Glomerular visceral epithelial cell (primary cell): ENCODE data around the gene SH3TC1.

Source experiments
- DNase-seq: peaks from one replicate; pipeline ENCODE4 v3.0.0-alpha.2; 2016; ENCODE audit errors: extremely low spot score

The SH3TC1 gene

DNA sequence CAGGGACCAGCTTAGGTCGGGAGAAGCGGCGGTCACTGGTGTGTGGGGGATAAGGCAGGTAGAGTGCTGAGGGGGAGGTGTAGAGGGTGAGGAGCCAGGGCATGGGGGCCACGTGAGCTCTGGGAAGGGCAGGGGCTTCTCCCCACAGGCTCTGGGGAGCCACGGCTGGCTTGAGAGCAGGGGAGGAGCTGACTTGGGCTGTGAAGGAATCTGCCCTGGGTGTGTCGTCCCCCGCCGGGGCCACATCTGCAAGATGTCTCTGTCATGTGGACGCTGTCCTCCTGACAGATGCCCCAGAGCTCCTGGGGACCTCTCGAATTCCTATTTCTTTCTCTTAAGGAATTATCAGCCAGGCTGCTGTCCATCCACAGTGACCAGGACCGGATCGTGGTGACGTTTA, 15.0 kb downstream of the SH3TC1 start:
- DNase-seq = no peak

DNA sequence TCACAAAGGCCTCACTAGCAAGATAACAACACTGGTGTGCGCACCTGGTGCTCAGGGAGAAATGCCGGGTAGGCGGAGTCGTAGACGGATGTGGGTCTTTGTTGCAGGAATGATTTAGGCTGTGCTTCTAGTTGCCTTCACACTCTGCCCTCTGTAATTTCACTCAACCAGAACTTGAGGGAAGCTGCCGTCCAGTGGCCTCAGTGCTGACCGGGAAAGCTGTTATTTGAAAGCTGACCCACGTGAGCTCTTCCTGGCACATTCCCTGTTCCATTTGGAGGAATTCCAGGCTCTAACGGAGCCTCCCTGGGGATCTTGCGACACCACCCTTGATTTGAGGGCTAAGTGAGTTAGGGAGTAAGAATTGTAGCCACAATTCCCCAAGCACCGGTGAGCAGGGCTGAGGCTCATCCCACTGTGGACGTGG, 15.9 kb downstream of the SH3TC1 start:
- DNase-seq = peak; percentile 53

DNA sequence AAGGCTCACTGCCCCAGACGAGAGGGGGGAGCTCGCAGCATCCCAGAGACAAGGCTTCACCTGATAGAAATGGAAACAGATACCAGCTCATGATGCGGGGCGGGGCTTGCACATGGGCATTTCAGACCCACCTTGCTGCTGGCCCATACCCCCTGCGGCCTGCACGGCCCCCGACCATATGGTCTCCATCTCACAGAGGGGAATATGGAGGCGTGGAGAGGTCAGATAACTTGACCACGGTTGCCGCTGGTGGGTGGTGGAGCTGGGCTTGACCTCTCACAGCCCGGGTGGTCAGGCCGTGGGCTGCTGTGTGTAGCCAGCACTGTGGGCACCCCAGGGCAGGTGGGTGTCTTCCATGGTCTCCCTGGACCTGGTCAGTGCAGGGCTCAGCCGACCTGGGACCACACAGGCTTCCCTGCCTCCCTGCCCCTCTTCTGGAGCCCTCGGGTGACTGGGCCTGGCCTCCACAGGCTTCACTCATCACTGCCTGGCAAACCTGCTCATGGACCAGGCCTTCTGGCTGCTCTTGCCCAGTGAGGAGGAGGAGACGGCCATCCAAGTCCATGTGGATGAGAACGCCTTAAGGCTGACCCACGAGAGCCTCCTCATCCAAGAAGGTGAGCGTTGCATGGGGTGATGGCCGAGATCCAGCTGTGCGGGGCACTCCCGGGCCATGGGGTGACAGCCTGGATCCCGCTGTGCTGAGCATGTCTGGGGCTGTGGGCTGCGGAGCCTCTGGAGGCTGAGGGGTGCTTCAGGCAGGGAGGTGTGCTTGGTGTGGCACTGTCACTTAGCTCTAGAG, 16.8 kb downstream of the SH3TC1 start:
- DNase-seq = no peak

DNA sequence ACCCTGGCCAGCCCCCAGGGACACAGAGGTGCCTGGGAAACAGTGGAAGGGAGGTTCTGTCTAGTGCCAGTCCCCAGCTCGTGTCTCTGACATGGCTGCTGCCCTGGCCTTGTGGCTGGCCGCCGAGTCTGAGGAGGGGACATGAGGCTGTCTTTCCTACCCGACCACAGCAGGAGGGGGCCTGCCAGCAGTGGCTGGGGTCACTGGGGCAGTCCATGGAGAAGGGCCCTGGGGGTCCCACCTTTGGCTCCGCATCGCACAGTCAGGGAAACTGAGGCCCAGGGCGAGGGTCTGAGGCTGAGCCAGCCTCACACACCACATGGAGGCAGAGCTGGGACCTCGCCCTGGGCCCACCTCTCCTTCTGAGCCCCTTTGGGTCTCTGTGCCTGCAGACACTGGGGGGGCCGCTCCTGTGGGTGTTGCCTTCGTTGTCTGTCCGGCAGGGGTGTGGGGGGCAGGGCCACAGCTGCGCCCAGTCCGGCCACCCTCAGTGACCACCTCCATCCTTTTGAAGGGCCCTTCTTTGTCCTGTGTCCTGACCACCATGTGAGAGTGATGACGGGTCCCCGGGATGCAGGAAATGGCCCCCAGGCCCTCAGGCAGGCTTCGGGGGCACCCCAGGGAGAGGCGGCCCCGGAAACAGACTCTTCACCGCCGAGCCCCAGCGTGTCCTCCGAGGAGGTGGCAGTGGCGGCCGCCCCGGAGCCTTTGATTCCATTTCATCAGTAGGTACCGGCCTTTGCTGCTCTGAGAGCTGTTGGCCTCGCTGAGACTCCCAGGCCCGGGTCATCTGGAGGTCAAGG, 17.6 kb downstream of the SH3TC1 start:
- DNase-seq = no peak

DNA sequence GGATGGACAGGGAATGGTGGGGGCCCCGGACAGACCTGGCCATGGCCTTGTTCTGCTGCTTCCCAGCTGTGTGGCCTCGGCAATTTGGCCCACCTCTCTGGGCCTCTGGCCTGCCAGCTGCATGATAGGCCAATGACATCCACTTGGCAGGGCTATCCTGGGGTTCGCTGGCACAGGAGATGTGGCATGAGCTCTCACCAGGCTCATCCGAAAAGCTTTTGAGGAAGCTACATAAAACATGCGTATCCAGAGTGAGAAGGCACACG, 18.1 kb downstream of the SH3TC1 start:
- DNase-seq = no peak

DNA sequence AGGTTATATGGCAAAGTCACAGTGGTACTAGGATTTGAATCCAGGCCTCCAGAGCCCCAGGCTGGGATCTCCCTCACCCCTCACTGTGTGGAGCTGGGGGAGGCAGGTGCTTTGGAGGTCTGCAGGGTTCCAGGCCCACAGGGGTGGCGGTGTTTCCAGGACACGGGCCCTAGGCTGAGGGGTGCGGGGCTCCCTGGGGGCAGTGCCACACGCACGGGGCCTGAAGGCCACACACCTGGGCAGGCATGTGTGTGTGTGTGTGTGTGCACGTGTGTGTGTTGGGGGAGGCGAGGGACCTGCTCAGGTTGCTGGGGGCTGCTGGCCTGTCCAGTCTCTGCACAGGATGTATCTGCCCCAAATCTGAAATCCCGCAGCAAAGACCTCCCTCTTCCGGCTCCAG, 18.8 kb downstream of the SH3TC1 start:
- DNase-seq = no peak

DNA sequence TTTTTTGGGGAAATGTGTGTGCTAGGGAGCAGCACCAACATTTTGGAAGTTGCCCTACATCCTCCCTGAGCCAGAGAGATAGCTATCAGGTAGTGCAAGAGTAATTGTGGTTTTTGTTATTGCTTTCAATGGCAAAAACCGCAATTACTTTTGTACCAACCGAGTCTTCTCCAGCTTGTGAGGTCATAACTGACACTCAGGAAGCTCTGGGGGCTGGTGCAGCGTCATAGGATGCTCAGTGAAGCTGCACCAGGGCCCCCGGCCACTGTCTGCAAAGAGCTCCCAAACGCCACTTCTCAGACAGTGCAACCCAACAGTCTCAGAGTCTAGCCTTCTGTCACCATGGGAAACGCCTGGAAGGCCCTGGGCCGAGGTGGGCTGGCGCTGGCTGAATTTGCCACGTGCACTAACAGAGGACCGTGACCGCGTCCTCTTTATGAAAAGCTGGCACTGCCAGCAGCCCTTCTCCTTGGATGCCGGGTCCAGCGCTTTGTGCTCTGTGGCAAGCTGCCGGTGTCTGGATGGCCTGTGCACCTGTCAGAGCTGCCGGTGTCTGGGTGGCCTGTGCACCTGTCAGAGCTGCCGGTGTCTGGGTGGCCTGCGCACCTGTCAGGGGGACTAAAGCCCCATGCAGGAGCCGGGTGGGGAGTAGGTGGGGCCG, 19.4 kb downstream of the SH3TC1 start:
- DNase-seq = no peak

DNA sequence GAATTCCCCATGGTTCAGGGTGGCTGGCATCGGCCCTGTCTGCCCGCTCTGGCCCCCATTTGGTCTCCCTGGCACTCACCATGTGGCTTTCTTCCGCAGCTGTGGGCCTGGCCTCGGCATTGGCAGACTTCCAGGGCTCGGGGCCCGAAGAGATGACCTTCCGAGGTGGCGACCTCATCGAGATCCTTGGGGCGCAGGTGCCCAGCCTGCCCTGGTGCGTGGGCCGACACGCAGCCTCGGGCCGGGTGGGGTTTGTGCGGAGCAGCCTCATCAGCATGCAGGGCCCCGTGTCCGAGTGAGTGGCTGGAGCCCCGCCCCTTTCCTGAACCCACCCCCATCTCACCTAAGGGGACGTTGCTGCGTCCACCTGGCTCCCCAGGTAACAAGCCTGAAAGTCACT, 20.1 kb downstream of the SH3TC1 start:
- DNase-seq = no peak

DNA sequence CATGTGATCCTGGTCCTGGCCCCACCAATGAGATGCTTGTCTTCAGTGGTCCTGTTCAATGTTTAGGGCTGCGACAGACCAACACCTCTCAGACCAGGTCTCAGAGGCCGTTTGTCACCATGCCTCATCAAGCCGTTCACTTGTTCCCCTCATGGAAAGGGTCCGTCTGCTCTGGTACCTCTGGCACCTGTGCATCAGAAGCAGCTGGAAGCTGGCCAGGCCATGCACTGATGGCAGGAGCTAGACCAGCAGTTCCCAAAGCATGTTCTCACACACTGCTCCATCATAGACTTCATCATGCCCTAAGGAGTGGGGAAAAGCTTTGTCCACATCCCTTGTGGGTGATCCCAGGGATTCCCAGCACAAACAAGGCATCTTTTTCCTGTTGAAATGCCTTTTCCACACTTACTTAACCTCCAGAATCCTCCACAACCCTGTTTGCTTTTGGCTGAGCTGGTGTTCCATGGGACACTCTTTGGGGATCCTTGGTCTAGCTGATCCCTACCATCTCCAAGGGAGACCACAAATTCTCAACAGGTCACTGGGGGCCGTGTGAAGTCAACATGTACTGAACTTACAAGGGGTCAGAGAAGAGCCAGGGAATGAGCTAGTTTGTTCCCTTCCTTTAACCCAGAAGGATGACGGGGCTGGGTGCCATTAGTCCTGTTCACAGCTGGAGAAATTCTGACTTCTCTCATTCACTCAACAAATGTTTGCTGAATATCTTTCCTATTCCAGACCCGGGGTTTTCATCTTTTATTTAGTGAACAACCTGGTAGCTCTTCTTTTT, 21.8 kb downstream of the SH3TC1 start:
- DNase-seq = no peak

DNA sequence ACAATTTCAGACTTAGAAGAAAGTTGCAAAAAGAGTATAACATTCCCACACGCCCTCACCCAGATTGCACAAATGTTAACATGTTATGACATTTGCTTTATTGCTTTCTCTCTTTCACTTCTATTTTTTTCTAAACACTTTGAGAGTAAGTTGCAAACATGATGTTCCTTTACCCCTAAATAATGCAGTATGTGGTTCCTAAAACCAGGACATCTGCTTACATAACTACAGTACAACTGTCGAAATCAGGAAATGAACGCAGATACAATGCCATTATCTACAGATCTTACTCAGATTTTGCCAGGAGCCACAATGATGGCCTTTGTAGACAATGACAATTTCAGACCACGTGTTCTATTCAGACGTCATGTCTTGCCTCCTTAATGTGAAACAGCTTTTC, 22.4 kb downstream of the SH3TC1 start:
- DNase-seq = no peak

DNA sequence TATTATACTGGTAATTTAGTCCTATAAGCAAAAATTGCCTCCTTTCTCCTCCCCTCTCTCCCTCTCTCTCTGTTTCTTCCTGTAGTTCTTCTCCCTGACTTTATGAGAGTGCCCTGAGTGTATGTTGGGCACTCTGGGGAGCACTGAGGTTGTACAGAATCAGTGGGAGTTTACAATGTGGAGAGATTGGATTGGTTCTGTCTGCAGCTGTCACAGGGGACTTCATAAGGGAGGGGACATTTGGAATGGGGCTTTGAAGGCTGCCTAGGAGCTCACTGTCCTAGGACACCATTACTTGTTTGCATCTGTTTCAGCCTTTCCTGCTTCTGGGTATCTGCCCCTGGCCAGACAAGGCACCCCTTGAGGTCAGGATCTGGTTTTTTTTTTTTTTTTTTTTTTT, 22.9 kb downstream of the SH3TC1 start:
- no peak for DNase-seq

DNA sequence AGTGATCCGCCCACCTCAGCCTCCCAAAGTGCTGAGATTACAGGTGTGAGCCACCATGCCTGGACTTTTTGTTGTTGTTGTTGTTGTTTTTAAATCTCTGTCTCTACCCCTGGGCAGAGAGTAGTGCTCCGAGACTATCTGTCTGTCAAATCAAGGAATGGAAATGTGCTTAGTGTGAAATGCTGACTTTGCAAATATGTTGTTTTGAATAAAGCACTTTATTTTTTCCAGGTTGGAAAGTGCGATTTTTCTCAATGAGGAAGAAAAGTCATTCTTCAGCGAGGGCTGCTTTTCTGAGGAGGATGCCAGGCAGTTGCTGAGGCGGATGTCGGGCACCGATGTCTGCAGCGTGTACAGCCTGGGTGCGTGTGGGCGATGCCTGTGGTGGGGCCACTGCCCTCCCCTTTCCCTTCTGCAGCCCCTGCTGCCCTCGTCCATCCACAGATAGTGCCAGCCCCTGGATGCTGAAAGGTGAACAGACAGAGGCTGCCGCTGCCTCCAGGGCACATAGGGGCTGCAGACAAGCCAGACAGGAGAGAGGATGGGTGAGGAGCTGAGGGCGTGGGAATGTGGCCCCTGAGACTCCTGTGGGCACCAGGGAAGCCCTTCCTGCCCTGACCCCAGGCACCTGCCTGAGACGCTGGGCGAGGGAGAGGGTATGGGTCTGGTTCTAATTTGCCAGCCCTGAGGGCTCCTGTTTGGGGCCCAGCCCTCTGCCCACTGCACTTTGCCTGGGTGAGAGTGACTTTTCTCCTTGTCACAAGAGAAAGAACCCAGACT, 23.7 kb downstream of the SH3TC1 start:
- DNase-seq = no peak

DNA sequence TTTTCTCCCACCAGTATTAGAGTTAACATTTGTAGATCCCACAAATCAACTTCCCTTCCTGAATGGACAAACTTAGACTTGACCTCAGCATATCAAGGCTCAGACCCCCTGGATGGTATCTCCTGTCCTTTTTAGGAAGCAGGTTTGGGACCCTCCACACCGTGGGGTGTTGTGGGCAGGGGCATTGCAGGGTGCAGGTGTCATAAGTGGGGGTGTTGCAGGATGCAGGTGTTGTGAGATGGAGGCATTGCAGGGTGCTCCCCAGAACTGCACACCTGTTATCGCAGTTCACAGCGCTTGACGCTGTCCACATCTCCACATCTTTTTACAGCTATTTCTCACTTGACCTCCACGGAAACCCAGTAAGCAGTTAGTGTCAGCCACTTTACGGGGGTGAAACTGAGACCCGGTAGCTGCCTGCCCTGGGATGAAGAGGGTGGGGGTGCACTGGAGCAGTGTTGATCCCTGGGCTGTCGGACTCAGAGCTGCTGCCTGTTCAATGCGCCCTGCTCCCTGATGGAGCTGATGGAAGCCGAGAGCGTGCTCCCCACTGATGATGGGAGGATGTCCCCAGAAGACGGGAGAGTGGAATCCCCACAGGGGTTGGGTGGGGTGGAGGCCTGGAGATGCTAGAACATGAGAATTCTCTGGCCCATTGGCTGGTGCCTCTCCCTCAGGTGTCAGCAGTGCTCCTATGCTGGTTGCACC, 25.3 kb downstream of the SH3TC1 start:
- DNase-seq = no peak

DNA sequence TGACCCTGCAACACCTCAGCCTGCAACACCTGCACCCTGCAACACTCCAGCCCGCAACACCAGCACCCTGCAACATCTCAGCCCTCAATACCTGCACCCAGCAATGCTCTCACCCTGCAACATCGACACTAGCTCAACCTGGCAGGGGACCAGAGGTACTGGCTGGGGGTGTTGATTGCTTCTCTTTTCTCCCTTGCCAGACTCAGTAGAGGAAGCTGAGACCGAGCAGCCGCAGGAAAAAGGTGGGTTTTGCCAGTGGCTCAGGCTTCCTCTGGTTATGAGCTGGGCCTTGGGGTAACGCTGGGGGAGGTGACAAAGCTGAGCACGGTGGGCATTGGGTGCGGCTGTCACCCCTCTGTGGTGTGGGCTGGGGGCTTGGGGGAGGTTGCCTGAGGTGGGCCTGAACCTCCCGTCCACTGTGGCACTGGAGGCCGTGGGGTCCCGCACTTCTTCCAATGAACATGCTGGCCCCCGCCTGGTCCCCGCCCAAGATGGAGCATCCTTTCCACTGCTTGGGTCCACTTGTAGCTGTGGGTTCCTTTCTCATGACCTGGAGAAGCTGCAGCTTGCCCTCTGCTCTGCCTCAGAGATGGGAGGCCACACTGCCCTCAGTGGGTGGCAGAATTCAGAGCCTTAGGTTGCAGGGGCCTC, 26.0 kb downstream of the SH3TC1 start:
- no peak for DNase-seq

DNA sequence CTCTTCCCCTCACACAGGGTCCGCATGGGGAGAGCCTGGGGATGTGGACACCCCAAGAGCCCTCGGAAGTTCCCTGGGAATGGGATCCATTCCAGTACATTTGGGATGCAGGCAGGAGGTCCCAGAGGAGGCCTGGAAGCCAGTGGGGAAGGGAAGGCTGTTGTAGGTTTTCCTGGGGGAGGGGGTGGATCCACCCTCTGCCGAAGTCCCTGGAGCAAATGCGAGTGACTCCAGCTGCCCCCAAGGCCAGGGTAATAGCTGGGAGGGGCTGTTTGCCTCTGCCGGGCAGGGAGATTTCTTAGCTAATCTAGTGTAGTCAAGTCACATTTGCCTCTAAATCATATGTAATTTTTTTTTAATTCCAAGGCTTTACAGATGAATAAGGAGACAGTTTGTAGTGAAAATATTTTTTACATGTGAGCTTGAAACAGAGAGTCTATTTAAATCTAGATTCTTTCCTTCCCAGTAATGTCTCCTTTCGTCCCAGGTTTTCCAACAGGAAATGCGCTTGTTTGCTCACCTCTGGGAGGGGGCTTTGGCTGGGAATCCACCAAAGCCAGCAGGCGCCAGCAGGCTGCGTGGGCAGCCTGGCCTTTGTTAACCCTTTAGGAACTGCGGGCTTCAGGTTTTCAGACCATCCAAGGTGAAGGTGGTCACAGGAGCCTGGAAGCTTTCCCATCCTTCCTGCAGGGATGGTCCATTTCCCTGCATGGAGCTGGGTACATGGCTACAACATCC, 26.8 kb downstream of the SH3TC1 start:
- DNase-seq = no peak

DNA sequence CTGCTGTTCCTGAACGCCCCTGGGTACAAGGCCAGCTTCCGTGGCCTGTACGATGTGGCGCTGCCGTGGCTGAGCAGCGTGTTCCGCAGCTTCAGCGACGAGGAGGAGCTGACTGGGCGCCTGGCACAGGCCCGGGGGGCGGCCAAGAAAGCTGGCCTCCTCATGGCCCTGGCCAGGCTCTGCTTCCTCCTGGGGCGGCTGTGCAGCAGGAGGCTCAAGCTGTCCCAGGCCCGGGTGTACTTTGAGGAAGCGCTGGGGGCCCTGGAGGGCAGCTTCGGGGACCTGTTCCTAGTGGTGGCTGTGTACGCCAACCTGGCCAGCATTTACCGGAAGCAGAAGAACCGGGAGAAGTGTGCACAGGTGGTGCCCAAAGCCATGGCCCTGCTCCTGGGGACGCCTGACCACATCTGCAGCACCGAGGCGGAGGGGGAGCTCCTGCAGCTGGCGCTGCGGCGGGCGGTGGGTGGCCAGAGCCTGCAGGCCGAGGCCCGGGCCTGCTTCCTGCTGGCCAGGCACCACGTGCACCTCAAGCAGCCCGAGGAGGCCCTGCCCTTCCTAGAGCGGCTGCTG, 28.2 kb downstream of the SH3TC1 start:
- DNase-seq = no peak

DNA sequence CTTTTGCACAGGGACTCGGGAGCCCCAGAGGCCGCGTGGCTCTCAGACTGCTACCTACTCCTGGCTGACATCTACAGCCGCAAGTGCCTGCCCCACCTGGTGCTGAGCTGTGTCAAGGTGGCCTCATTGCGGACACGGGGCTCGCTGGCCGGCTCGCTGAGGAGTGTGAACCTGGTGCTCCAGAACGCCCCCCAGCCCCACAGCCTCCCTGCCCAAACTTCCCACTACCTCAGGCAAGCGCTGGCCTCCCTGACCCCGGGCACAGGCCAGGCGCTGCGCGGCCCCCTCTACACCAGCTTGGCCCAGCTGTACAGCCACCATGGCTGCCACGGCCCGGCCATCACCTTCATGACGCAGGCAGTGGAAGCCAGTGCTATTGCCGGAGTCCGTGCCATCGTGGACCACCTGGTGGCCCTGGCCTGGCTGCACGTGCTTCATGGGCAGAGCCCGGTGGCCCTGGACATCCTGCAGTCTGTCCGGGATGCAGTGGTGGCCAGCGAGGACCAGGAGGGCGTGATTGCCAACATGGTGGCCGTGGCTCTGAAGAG, 28.8 kb downstream of the SH3TC1 start:
- DNase-seq = no peak

DNA sequence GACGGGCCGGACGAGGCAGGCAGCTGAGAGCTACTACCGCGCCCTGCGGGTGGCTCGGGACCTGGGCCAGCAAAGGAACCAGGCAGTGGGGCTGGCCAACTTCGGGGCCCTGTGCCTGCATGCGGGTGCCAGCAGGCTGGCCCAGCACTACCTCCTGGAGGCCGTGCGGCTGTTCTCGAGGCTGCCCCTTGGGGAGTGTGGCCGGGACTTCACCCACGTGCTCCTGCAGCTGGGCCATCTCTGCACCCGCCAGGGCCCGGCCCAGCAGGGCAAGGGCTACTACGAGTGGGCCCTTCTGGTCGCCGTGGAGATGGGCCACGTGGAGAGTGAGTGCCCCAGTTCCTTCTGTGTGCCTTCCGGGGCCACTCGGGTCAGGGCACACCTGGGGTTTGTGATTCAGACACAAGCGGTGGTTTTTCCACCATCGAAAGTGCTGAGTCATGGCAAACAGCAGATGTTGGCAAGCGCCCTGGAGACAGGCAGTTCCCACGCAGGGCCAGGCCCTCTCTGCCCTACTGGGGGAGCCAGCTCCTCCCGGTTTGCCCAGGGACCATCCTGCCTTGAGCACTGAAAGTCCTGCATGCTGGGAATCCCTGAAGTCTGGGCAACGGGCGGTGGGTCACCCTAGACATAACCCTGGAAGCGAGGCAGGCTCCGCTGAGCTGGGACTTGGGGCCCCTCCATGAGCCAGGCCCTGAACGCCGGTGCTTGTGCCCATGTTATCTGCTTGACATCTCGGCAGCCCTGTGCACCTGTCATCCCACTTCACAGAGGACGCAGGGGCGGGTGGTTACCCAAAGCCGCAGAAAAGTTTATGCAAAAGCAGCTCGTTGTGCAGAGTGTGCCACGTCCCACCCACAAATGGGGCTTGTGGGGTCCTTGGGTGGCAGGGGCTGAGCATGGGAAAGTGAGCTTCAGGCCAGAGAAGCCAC, 29.5 kb downstream of the SH3TC1 start:
- DNase-seq = peak; percentile 78
